ENCODE results near the gene STK32C. TPM values are rescaled to one million over a fixed set of nuclear protein-coding genes. Genes with fewer than 3 reads are reported as not detected.
A peak's percentile ranks its signal among the peaks of the same experiment; 100 is the strongest.

The STK32C gene
- total RNA-seq, 6 experiments from 2014 or later, result 1.6 to 3.5 (median 2.1) TPM

DNA sequence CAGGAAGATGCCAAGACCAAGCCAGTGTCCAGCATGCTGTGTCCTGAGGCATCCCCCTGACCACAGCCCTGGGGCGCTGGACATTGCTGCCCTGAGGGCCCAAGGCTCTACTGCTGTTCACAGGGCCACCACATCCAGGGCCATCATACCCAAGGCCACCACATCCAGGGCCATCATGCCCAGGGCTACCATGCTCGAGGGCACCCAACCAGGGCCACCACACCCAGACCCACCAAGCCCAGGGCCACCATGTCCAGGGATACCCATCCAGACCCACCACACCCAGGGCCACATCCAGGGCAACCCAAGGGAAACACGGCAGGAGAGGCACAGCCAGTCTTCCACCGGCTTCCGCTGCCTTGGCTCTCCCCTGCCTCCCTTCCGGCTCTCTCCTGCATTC, 17.1 kb downstream of the STK32C start:
- TF ChIP-seq, protein P1, sequence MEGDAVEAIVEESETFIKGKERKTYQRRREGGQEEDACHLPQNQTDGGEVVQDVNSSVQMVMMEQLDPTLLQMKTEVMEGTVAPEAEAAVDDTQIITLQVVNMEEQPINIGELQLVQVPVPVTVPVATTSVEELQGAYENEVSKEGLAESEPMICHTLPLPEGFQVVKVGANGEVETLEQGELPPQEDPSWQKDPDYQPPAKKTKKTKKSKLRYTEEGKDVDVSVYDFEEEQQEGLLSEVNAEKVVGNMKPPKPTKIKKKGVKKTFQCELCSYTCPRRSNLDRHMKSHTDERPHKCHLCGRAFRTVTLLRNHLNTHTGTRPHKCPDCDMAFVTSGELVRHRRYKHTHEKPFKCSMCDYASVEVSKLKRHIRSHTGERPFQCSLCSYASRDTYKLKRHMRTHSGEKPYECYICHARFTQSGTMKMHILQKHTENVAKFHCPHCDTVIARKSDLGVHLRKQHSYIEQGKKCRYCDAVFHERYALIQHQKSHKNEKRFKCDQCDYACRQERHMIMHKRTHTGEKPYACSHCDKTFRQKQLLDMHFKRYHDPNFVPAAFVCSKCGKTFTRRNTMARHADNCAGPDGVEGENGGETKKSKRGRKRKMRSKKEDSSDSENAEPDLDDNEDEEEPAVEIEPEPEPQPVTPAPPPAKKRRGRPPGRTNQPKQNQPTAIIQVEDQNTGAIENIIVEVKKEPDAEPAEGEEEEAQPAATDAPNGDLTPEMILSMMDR (IDR thresholded peaks at IDR 0.05), result no peak
- TF ChIP-seq POLR2A (IDR thresholded peaks at IDR 0.05), result no peak
- H3K9me3 ChIP-seq, result no peaks in the 10 kb centered on the region
- no peaks in the 10 kb centered on the region for H3K4me1 ChIP-seq
- intact Hi-C loops (cut with DNase I), result no loop called here
- ATAC-seq (no peak), DNase-seq (peak in 1 of 3 donors; percentile 33)
- H3K27ac ChIP-seq, result no peak overlapping the region
- no peak overlapping the region for H3K4me3 ChIP-seq
- 83% methylated on average over 1 of the region's 6 CpGs for WGBS (ENCODE audit: insufficient coverage, low coverage, low lambda C conversion rate, missing lambda C conversion rate)
- no peaks in the 10 kb centered on the region for H3K27me3 ChIP-seq
- H3K36me3 ChIP-seq, result no peaks in the 10 kb centered on the region

DNA sequence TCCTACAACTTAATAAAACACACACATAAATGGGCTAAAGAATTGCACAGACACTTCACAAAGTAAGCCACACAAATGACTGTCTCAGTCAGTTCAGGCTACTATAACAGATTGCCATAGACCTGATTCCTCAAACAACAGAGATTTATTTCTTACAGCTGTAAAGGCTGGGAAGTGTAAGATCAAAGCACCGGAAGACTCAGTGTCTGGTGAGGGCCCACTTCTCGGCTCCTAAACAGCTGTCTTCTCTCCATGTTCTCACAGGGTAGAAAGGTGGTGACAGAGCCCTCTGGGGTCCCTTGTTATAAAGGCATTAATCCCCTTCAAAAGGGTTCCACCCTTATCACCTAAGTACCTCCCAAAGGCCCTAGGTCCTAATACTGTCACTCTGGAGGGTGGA, 18.3 kb downstream of the STK32C start:
- no peaks in the 10 kb centered on the region for H3K27me3 ChIP-seq
- intact Hi-C loops (cut with DNase I), result no loop called here
- H3K27ac ChIP-seq, result no peak overlapping the region
- H3K36me3 ChIP-seq, result no peaks in the 10 kb centered on the region
- DNase-seq, result no peak
- WGBS (ENCODE audit: insufficient coverage, low coverage, low lambda C conversion rate, missing lambda C conversion rate), result 80% methylated on average over 1 of the region's 2 CpGs
- H3K4me1 ChIP-seq, result no peaks in the 10 kb centered on the region
- no peaks in the 10 kb centered on the region for H3K9me3 ChIP-seq
- no peak for ATAC-seq
- H3K4me3 ChIP-seq, result no peak overlapping the region
- TF ChIP-seq POLR2A (IDR thresholded peaks at IDR 0.05), result no peak
- TF ChIP-seq, protein P1 (IDR thresholded peaks at IDR 0.05), result no peak

DNA sequence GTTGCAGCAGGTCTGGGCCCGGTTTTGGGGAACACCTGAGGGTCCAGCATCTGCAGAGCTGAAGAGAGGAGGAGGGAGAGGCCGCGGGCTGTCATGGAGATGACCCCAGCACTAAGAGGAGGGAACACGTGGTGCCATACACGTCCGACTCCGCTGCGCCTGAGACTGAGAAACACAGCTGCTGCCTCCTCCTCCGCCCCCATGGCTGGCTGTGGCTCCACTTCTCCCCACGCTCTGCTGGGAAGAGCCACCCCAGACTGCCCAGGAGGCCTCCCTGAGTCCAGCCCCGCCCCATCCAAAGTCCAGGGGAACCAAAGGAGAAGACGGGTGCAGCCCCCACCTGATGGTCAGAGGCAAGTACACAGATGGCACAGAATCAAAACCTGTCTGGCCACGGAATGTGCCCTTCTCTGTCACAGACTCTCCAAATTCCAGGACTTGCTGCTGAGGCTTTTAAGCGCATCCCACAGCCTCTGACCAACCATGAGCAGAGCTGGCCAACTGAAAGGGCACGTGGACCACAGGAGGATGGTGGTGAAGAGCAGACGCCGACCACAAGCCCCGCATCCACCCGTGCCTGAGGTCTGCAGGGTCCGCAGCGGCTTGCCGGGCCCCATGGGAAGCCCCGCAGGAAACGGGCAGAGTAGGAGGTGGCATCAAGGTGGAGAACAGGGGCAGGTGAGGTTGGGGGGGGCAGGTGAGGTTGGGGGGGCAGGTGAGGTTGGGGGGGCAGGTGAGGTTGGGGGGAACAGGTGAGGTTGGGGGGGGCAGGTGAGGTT, 24.0 kb downstream of the STK32C start:
- peak in 1 of 4 donors; percentile 14 for ATAC-seq
- Histone ChIP-seq H3K27me3 (no peaks in the 10 kb centered on the region), H3K36me3 (no peaks in the 10 kb centered on the region), H3K4me3 (no peak overlapping the region), H3K4me1 (no peaks in the 10 kb centered on the region), H3K27ac (no peak overlapping the region), H3K9me3 (no peaks in the 10 kb centered on the region)
- WGBS (ENCODE audit: insufficient coverage, low coverage, low lambda C conversion rate, missing lambda C conversion rate), result 61% methylated on average over 8 of the region's 24 CpGs
- intact Hi-C loops (cut with DNase I), result no loop called here
- peak in 2 of 3 donors; percentile 13 to 42 for DNase-seq
- TF ChIP-seq, protein P1 (IDR thresholded peaks at IDR 0.05), result no peak
- TF ChIP-seq POLR2A (IDR thresholded peaks at IDR 0.05), result no peak

DNA sequence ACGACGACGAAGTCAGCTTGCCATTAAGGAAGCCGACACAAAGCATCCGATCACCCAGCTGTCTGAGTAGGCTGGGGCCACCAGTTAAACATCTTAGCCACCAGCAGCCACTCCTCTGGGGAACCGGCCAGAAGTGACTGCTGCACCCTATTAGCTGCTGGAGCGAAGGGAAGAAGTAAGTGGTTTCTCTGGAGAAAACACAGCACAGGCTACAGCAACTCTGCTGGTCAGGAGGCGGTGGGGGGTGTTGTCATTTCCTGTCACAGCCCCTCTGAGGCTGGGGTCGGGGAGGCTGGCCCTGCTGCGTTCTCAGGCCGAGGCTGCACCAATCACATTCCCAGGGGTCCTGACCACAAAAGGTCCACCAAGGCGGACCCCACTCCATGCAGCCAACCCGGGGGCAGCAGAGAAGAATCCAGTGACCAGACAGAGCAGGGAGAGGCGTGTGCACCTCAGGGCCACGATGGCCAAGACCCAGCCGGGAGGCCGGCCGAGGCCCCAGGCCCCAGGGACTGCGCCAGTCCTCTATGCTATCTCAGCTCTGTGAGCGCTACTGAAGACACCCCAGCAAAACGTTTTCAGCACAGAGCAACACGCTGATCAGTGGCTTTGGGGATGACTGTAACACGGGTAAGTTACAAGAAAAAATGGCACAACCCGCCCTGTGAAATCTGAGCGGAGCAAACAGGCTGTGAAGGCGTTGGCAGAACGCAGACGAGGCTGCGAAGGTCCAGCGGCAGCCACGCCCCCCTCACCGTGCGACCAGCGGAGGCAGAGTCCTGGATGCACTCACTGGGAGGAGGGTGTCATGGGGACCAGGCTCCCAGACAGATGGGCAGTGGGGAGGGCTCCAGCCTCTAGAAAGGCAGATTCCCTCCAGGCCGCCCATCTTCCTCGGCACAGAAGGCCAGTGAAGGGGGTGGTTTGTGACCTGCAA, 24.8 kb downstream of the STK32C start:
- Histone ChIP-seq H3K4me3 (no peak overlapping the region), H3K27me3 (no peaks in the 10 kb centered on the region), H3K27ac (no peak overlapping the region), H3K9me3 (no peaks in the 10 kb centered on the region), H3K36me3 (no peaks in the 10 kb centered on the region), H3K4me1 (no peaks in the 10 kb centered on the region)
- peak in 1 of 4 donors; percentile 25 for ATAC-seq
- TF ChIP-seq, protein P1 (IDR thresholded peaks at IDR 0.05), result no peak
- no peak for TF ChIP-seq POLR2A (IDR thresholded peaks at IDR 0.05)
- intact Hi-C loops (cut with DNase I), result no loop called here
- 38% methylated on average over 19 of the region's 36 CpGs for WGBS (ENCODE audit: insufficient coverage, low coverage, low lambda C conversion rate, missing lambda C conversion rate)
- peak in 2 of 3 donors; percentile 10 to 26 for DNase-seq

Measured in right lobe of liver (tissue), 6 donors.